HG03354 (cell line): ENCODE measurements around the gene REELD1.

Experiments
- ATAC-seq: cut with Tn5 transposase; IDR thresholded peaks from one replicate; pipeline ENCODE4 v1.9.1; 2021; ENCODE audit warnings: mild to moderate bottlenecking; ENCODE audit not compliant: unreplicated experiment, poor library complexity, severe bottlenecking

The REELD1 gene

GRCh38 chr4:146212781-146213180 lies 1.6 kb upstream of the REELD1 start:
- ATAC-seq = no peak

DNA sequence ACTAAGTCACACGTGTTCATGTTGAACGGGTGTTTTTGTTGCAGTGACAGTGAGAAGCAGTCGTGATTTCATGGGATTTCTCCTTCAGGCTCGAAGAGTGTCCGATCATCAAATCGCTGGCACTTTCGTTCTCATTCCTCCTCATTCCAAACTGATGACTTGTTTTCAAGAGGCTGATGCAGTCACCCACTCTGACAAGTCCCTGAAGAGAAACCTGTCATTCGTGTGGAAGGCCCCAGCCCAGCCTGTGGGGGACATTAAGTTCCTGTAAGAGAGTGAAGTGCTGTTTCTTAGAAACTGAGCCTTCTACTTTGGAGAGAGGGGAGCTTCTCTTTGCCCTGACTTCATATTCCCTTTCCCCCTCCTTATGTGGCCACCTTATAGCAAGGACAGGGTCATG lies 8.0 kb downstream of the REELD1 start:
- ATAC-seq = no peak

DNA sequence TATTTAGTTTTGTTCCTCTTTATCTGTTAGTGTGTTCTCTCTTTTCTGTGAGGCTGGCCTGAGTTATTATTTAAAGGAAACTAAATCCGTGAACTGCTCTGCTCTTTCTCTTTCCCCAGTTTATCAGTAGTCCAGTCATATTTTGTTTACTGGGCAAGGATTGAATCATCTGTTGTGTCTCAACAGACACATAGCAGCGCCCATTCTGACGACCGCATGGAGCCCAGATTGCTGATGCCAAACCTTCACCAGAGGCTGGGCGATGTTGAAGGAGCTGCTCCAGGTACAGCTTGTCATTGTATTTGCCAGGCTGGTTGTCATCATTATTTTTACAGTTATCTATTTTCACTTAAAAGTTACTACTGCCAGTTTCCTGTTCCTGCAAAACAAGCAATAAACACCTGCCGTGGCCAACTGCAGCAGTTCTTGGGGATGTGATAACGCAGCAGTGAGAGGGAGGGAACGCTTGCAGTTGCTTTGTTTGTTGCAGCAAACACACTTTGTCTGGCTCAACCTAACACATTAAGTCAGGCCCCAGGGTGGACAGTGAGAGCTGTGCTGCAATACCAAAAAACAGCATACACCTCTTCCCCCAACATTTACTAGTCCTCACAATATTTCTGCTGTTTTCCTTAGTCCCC lies 10.1 kb downstream of the REELD1 start:
- ATAC-seq = no peak

- no peak for ATAC-seq
Measured at GRCh38 chr4:146229406-146229805, 15.1 kb downstream of the REELD1 start.

- no peak for ATAC-seq
Measured at GRCh38 chr4:146232131-146232722, 17.9 kb downstream of the REELD1 start.

DNA sequence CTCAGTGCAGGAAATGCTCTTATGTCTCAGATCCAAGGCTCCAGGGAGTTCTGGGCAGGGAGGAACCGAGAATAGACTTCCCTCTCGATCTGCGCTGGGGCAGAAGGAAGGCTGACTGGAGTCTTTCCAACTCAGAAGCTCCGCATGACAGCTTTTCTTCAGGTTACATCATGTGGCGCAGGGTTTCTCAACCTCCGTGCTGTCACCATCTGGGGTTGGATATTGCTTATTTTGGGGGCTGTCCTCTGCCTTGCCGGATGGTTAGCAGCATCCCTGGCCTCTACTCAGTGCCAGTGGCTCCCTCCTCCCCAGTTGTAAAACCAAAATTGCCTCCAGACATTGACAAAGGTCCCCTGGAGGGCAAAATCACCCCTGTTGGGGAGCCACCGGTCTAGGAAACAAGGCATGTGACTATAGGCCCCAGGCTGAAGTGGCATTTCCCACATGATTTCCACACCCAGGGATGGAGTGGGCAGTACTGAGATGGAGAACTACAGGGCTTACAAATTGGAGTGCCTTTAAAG lies 21.4 kb downstream of the REELD1 start:
- no peak for ATAC-seq

DNA sequence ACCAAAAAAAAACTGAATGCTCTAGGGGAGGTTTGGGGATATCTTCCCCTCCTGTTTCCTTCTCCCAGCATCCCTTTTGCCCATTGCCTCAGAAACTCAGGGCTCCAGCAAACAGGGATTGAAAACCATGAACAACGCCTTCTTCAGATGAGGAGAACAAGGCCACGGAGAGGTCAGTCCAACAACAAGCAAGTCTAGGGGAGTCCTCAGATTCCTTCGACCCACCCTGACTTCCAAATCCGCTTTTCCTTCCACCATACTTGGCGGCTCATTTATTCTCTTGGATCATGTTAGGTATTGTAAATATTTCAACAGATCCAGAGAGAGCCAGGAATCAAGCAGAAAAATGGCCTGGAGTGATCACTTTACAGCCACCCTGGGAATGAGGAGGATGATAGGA lies 21.9 kb downstream of the REELD1 start:
- ATAC-seq = no peak

DNA sequence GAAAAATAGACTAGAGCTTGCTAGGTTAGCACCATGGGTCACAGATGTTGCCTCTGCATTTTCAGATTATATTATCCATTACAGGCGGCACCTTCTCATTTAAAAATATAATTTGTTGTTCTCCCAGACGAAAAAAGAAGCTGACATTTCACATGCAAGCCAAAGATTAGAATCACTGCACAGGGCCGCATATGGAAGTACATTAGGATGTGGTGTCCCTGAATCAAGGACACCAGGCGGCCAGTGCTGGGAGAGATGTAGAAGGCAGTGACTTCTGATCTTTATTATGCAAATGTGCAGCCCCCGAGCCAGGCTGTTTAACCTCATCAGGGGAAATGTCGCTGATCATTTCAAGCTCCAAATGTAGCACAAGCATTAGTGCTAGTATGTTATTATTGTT lies 22.8 kb downstream of the REELD1 start:
- no peak for ATAC-seq

DNA sequence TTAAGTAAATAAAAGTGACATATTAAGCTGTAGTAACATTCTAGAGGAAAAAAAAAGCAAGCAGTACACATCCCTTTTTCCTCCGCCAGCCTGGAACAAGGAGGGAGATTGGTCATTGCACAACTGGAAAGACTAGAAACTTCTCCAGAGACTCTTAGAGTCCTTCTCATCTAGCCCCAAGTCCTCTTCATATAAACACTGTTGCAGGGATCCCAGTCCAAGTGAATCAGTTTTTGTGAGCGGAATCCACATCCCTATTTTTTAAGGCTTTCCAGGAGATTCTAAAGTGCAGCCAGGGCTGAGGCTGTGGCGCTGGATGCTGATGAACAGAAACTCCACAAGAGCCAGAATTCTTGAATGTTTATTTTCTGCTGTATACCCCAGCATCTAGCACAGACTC lies 23.8 kb downstream of the REELD1 start:
- ATAC-seq = no peak

DNA sequence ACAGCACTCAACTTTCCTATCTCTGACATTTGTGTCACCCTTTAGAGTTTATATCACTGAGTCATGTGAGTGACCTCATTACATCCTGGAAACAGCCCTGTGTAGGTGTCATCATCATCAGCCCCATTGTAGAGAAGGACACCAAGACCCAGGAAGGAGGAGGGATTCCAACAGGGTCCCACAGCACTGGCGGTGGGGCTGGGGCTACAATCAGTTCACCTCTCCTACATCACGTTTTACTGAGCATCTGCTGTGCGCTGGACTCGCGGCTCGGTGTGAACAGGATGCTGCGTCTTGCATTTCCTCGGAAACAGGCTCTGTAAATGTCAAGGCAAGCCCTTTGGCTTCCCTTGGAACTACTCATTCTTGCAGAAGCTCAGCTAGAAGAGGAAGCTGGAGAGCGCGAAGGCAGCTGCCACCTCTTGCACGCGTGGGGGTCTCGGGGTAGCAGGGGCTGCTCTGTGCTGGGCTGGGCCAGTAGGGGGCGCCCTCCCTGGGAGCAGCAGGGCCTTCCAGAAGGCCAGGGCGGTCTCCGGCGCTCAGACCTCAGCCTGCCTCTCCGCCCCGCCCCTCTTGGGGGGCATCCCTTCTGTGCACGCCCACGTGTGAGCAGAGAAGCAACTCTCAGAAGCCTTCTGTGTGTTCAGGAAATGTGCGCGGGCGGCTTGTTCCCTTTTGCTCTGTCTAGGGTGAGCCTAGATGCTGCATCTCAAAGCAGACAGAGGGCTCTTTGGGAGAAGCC lies 29.0 kb downstream of the REELD1 start:
- peak; percentile 85 for ATAC-seq

DNA sequence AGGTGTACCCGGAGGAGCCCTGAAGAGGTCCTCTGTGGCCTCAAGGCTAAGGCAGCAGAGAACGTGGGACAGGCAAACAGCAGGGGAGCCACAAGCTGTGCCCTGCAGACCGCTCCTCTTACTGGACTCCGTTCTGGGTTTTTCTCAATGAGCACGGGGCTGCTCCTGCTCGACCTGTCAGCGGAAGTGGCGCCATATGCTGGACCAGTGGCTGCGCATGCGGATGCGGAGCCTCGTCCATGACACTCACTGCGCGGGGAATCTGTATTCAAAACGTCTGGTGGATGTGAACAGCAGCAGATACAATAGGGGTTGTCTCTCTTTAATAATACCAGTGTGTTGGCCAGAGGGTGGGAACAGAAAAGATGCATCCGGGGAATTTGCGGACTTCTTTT lies 29.5 kb downstream of the REELD1 start:
- ATAC-seq = no peak

- ATAC-seq = no peak
Measured at GRCh38 chr4:146244496-146244895, 30.2 kb downstream of the REELD1 start.

DNA sequence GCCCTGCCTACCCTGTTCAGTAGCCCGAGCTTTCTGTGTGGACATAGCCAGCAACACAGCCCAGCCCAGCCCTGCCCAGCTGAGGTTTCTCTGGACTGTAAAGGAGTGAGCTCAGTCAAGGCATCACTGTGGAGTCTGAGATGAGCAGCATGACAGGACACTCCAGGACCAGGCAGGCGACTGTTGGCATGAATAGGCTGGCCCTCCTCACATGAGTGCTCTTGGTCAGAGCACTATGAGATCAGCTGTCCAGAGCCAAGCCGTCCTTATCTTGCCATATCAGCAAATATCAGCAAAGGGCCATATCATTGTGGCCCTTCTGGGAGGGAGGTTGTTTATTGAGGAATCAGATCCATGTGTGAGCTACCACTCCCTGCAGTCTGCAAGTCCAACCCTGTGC lies 30.9 kb downstream of the REELD1 start:
- no peak for ATAC-seq

DNA sequence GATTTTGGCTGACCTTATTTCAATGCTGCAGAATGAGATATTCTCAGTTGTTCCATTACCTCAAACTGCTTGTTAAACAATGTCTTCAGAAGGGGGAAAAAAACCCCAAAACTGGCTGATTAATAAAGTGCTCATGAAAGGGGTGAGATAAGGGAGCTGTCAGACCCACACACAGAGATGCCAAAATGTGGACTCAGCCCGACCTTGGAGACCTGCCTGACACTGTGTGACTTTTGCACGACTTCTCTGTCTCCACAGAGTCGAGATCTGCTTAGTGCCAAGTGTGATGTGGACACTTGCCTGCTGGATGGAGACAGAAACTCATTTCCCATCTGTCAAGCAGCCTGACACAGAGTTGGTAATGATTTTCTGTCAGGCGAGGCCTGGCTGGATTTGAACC lies 31.5 kb downstream of the REELD1 start:
- no peak for ATAC-seq

DNA sequence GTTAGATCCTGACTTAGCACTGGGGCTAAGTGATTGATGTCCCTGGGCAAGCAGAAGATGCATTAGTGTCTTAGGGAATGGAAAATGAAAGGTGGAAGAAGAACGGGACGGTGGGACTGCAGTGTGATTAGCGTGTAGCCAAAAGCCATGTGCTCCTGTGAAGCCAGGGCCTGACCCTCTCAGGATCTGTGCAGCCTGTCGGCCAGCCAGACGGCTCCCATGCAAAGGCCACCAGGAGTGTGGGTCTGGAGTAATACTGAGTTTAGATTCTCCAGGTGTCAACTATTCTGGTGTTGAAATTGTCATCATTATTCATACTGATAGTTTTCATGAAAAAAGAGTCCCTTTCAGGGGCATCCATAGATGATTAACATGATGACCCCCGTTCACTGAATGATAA lies 32.0 kb downstream of the REELD1 start:
- ATAC-seq = no peak

DNA sequence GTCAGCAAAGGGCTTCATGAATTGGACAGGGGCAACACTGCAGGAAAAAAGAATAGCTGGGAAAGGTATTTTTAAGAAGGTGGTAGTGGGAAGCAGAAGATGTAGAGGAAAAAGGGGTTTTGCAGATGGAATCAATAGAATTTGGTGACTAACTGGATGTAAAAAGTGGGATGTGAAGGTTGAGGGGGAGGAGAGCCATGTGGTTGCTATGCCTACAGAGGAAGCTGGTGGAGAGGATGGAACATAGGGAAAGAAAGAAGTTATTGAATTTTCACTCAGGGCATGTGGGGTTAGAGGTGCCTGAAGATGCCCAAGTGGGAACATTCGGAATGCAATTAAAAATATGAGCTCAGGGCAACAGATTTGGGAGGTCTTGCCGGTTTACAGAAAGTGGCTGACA lies 33.0 kb downstream of the REELD1 start:
- no peak for ATAC-seq

GRCh38 chr4:146252969-146253611 lies 38.8 kb downstream of the REELD1 start:
- ATAC-seq = no peak

DNA sequence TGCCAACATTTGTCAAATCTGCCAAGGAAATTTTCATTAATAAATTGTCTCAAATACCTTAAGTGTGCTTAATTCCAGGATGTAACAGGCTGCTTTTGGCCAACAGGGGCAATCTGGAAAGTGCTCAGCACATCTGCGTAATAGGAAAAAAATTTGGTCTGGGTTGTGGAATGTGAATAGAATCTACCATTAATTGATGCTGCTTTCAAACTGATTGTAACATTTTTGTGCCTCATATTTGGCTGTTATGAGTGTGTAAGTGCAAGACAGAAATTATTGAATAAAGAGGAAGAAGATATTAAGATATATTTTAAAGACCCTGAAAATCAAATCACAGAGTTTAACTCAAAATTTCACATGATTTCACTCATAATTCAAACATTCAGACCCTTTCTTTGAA lies 41.1 kb downstream of the REELD1 start:
- no peak for ATAC-seq

GRCh38 chr4:146255874-146256273 lies 41.5 kb downstream of the REELD1 start:
- ATAC-seq = no peak

- no peak for ATAC-seq
Measured at GRCh38 chr4:146256328-146256727, 42.0 kb downstream of the REELD1 start.

DNA sequence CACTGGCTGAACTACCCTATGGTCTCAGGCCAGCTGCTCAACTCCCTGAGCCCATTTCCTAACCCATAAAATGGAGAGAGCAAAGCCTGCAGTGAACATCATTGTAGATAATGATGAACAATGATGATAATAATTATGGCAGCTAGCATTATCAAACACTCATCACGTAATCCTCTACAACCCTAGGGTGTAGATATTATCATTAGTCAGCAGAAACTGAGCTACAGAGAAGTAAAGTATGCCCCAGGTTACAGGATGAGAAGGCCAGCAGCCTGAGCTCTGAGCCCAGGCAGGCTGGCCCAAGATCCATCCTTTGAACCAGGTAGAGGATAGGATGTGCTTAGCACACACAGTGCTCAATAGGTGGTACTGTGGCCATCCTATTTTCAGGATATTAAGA lies 43.2 kb downstream of the REELD1 start:
- ATAC-seq = no peak
